Activated CD8-positive, alpha-beta memory T cell treated with anti-CD3 and anti-CD28 coated beads, Interleukin-2, amount 50 U/mL, for 48 hours (primary cell): ENCODE measurements around the gene TPBG.
"Not testable (repeated sequence)": the region's sequence is repeated elsewhere in the genome, so short reads cannot be mapped to it uniquely, and the experiment has no call there.

ENCODE experiments used
- DNase-seq: peaks from one replicate; pipeline ENCODE4 v3.0.0-alpha.2; 2020

The TPBG gene

GRCh38 chr6:82376636-82377035 lies 13.0 kb downstream of the TPBG start:
- no peak for DNase-seq

GRCh38 chr6:82380566-82381185 lies 17.1 kb downstream of the TPBG start:
- no peak for DNase-seq

- no peak for DNase-seq
These were observed 17.7 kb downstream of the TPBG start for GRCh38 chr6:82381278-82381677.

DNA sequence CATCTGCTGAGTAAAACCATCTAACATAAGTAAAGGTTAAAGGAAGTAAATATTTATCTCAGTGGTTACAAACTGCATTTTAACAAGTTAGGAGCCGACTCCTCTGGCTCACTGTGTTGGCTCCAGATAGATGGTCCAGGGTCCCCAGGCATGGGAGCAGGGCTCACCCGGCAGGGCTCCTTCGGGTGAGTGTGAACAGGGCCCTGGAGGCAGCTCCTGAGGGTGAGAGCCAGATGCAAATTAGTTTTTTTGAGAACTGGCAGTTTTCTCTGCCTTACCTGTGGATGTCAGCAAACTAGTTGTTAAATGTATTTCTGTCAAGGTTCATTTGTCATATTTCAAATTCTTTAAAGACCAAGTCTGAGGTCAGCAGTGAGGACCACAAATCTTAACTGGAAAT lies 21.5 kb downstream of the TPBG start:
- DNase-seq, result no peak

- no peak for DNase-seq
These were observed 21.9 kb downstream of the TPBG start for GRCh38 chr6:82385546-82385945.

DNA sequence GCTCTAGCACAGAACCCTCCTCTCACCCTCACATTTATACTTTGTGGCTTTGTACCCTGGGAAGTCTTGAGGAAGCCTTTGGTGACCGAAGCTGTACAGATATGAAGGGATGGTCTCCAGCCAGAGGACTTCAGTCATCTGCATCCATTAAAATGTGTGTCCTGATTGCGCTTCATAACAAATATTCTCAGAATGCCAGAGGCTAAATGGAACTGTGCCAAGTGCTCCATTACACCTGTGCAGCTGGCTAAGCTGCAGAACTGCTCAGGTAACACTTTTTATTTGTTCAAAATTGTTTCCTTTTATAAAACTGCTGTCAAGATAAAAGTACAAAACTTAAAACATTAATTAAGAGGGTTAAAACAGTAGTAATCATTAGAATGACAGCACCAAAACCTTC lies 22.3 kb downstream of the TPBG start:
- no peak for DNase-seq

DNA sequence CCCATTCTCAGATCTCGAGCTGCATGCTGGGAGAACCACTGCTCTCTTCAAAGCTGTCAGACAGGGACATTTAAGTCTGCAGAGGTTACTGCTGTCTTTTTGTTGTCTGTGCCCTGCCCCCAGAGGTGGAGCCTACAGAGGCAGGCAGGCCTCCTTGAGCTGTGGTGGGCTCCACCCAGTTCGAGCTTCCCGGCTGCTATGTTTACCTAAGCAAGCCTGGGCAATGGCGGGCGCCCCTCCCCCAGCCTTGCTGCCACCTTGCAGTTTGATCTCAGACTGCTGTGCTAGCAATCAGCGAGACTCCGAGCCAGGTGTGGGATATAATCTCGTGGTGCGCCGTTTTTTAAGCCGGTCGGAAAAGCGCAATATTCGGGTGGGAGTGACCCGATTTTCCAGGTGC lies 31.2 kb downstream of the TPBG start:
- not testable (repeated sequence) for DNase-seq

DNA sequence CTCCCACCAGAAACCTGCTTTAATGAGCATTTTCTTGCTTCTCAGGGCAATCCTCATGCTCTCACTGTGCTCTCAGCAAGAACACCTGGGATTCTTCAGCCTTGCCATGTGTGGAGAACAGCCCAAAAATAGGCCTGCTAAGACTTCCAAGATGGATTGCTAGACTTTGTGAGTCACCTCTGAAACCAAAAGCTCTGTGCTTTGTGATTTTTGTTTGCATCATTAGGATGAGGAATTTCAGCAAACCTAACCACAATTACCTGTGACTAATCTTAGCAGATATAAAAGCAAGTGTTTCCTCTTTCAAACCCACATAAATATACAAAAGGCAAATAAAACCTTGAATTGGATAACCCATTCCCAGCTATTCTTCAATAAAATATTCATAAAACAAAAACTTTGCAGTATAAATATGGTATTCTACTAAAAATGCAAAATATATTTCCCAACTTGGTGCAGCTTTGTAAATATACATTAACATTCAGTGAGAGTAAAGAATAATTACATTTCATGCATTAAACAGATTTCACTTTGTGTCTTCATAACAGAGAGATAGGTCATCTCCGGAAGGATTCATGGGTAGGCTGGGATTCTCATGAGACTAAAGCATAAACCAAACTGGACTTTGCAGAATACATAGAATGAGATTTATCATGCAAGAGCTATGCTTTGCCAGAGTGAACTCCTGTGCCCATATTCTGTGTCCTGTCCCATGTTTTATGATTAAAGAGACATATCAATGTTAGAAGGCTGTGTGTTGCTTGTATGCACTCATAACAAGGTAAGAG lies 33.5 kb downstream of the TPBG start:
- DNase-seq, result no peak

- no peak for DNase-seq
These were observed 34.5 kb downstream of the TPBG start for GRCh38 chr6:82397962-82398692.

DNA sequence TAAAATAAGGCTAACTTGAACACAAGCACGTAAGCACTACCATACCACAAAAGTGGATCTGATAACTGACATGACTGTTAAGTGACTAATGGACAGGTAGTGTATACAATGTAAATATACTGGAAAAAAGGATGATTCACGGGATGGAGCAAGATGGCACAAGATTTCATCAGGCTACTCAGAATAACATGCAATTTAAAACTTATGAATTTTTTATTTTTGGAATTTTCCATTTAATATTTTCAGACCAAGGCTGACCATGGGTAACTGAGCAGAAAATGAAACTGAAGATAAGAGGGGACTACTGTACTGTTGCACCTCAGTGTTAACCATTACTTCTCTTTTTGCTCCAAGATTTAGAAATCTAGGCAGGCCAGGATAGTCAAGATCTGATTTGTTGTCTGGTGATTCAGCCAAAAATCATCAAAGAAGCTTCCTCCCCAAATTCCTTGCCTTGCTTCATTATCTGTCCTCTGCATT lies 45.4 kb downstream of the TPBG start:
- no peak for DNase-seq

DNA sequence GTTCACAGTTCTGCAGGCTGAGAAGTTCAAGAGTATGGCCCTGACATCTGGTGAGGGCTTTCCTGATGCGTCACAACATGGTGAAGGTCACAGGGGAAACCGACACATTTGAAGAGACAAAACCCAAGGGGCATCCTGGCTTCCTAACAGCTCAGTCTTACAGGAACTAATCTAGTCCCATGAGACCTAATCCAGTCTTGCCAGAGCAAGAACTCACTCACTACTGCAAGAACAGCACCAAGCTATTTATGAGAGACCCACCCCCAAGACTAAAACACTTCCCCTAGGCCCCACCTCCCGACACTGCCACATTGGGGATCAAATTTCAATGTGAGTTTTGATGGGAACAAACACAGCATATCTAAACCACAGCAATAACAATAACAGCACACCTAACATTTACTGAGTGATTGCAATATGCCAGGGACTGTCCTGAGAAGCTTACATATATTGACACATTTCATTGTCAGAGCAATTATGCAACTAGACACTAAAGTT lies 46.6 kb downstream of the TPBG start:
- no peak for DNase-seq

DNA sequence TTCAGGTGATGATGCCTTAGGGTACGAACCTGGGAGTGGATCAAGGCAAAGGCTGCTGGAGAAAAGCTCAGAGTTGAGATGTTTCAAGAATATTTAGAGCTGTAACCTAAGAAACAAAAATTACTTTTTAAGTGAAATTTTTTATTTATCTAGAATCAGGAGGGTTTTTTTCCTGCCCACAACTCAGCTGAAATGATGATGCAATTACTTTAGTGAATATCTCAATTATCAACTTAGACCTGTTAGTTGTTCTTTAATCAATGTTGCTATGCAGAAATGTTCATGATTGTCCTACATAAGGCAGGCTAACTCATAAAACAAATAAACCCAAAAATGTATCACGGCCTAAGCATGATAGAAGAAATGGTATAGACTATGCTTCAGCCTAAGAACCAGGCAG lies 50.3 kb downstream of the TPBG start:
- no peak for DNase-seq

- no peak for DNase-seq
These were observed 52.2 kb downstream of the TPBG start for GRCh38 chr6:82415820-82416219.

DNA sequence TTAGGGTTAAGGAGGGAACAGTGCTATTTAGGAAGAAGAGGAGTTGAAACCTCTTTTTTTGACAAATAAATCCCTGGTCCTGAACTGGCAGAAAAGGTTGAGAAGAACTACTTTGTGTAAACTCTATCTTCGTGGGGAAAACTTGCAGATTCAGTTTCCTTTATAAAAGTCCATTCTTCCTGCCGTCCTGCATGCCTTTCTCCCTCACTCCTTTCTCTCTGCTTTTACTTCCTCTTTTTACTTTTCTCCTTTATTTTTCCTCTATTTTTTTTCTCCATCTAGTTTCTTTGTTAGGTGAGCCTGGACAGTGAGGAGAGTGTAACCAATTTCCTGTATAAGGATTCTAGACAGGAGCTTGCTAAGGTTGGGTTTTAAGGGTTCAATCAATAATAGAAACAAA lies 52.7 kb downstream of the TPBG start:
- no peak for DNase-seq
